Upper lobe of left lung (tissue), 6 donors: ENCODE measurements around the gene UCP3. TPM values are rescaled to one million over a fixed set of nuclear protein-coding genes. Genes with fewer than 3 reads are reported as not detected.

Experiments used
- ATAC-seq, 2 donors: fragments of 200-7000 bp; cut with Tn5 transposase; one replicate each; pipeline ENCODE4 v1.9.1; 2022; ENCODE audit warnings: mild to moderate bottlenecking in 2 of 2, moderate library complexity in 2 of 2; ENCODE audit not compliant: low FRiP score in 2 of 2
- DNase-seq, 2 donors: peaks; one replicate each; pipeline ENCODE4 v3.0.0-alpha.2; 2019 to 2020
- H3K27ac ChIP-seq, 4 donors: fragments of 200-600 bp; sonication (generic); one replicate each; pipeline ENCODE4 v1.5.1; 2016 to 2019
- H3K27me3 ChIP-seq, 4 donors: fragments of 200-600 bp; sonication (generic); one replicate each; pipeline ENCODE4 v1.5.1; 2017 to 2019
- H3K36me3 ChIP-seq, 4 donors: fragments of 200-600 bp; sonication (generic); one replicate each; pipeline ENCODE4 v1.5.1; 2016 to 2019
- H3K4me1 ChIP-seq, 4 donors: fragments of 200-600 bp; sonication (generic); one replicate each; pipeline ENCODE4 v1.5.1; 2018 to 2019
- H3K4me3 ChIP-seq, 4 donors: fragments of 200-600 bp; sonication (generic); one replicate each; pipeline ENCODE4 v1.5.1; 2017 to 2019; ENCODE audit warnings: mild to moderate bottlenecking in 2 of 4, moderate library complexity in 1 of 4
- H3K9me3 ChIP-seq, 4 donors: fragments of 200-600 bp; sonication (generic); one replicate each; pipeline ENCODE4 v1.5.1; 2018 to 2019
- EP300 ChIP-seq, 4 donors: sonication (generic); formaldehyde crosslinking; IDR thresholded peaks; one replicate each; pipeline ENCODE4 v1.5.1; 2017; ENCODE audit warnings: antibody characterized with exemption in 4 of 4, control low read depth in 2 of 4
- POLR2A ChIP-seq, 4 donors: fragments of 450-650 bp; IDR thresholded peaks; one replicate each; pipeline ENCODE4 v1.5.1; 2016 to 2017; ENCODE audit warnings: antibody characterized with exemption in 4 of 4, mild to moderate bottlenecking in 2 of 4
- POLR2AphosphoS5 ChIP-seq, 2 donors: sonication (generic); formaldehyde crosslinking; IDR thresholded peaks; one replicate each; pipeline ENCODE4 v1.5.1; 2017; ENCODE audit warnings: antibody characterized with exemption in 2 of 2
- WGBS, 2 donors: methylation state at CpG; one replicate each; pipeline ENCODE4 v1.1.5; 2017 to 2018; 5-methylcytosine and 5-hydroxymethylcytosine counted together
- total RNA-seq, 6 donors: library from RNA; depleted of rRNA in 4 of 6; stranded (reverse); fragments of >200 nt in 4 of 6; gene quantifications; one replicate each; pipeline versions ENCODE4 v1.1.0 to v1.2.1, GENCODE V29; 2016 to 2021
- TF ChIP-seq, protein P1 (sequence below), 6 experiments: fragments of 450-650 bp in 4 of 6; fragments of 200-600 bp in 2 of 6; sonication (generic) in 2 of 6; IDR thresholded peaks; one replicate each; pipeline ENCODE4 v1.5.1; 2016 to 2019; ENCODE audit warnings: antibody characterized with exemption in 6 of 6
- donor health status: DM: no; HTN: no; CAD: no; lungs with moderate emphysema.
- donor health status: DM: no; HTN: yes; CAD: no; lungs with severe emphysema.

The UCP3 gene
- total RNA-seq, 6 donors from 2014 or later: 1.2 to 5.2 (median 2.4) TPM

DNA sequence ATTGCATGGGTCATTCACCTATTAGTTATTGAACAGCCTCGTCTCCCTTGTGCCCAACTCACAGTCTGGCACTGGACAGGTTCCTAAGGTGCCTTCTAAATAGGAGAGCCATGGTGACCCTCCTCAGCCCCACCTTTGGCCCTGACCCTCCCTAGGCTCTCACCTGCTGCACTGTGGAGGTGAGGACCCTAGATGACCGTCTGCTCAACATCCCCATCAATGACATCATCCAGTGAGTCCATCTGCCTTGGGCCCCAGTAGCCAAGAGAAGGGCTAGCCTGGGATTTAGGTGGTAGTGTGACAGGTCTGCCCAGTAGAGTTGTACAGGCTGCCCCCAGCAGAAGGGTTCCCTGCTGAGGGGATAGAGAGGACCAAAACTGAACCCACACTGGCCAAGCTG, 39.8 kb downstream of the UCP3 start:
- no peaks in the 10 kb centered on the region for H3K36me3 ChIP-seq
- no peak overlapping the region for H3K4me3 ChIP-seq
- H3K27ac ChIP-seq: no peak overlapping the region
- 83 to 100% methylated on average over 1 to 2 of the region's 2 CpGs for WGBS, 2 donors
- H3K27me3 ChIP-seq: no peaks in the 10 kb centered on the region
- TF ChIP-seq POLR2A (IDR thresholded peaks at IDR 0.05) (no peak), EP300 (IDR thresholded peaks at IDR 0.05) (no peak), POLR2AphosphoS5 (IDR thresholded peaks at IDR 0.05) (no peak)
- TF ChIP-seq, protein P1, sequence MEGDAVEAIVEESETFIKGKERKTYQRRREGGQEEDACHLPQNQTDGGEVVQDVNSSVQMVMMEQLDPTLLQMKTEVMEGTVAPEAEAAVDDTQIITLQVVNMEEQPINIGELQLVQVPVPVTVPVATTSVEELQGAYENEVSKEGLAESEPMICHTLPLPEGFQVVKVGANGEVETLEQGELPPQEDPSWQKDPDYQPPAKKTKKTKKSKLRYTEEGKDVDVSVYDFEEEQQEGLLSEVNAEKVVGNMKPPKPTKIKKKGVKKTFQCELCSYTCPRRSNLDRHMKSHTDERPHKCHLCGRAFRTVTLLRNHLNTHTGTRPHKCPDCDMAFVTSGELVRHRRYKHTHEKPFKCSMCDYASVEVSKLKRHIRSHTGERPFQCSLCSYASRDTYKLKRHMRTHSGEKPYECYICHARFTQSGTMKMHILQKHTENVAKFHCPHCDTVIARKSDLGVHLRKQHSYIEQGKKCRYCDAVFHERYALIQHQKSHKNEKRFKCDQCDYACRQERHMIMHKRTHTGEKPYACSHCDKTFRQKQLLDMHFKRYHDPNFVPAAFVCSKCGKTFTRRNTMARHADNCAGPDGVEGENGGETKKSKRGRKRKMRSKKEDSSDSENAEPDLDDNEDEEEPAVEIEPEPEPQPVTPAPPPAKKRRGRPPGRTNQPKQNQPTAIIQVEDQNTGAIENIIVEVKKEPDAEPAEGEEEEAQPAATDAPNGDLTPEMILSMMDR (IDR thresholded peaks at IDR 0.05): no peak
- no peak for DNase-seq
- H3K9me3 ChIP-seq: no peaks in the 10 kb centered on the region
- peaks cover 12 to 18% (median 15%) of the 10 kb centered on the region in 4 donors for H3K4me1 ChIP-seq
- ATAC-seq: no peak

GRCh38 chr11:73968356-73968966, 40.4 kb downstream of the UCP3 start:
- TF ChIP-seq EP300 (IDR thresholded peaks at IDR 0.05) (no peak), POLR2A (IDR thresholded peaks at IDR 0.05) (no peak), POLR2AphosphoS5 (IDR thresholded peaks at IDR 0.05) (no peak)
- TF ChIP-seq, protein P1 (IDR thresholded peaks at IDR 0.05): no peak
- Histone ChIP-seq H3K4me3 (no peak overlapping the region), H3K9me3 (no peaks in the 10 kb centered on the region), H3K27ac (no peak overlapping the region), H3K36me3 (no peaks in the 10 kb centered on the region), H3K4me1 (peaks cover 6 to 13% (median 9%) of the 10 kb centered on the region in 4 donors), H3K27me3 (no peaks in the 10 kb centered on the region)
- WGBS, 2 donors: 85 to 93% methylated on average over 12 to 15 of the region's 15 CpGs
- ATAC-seq (no peak), DNase-seq (no peak)

DNA sequence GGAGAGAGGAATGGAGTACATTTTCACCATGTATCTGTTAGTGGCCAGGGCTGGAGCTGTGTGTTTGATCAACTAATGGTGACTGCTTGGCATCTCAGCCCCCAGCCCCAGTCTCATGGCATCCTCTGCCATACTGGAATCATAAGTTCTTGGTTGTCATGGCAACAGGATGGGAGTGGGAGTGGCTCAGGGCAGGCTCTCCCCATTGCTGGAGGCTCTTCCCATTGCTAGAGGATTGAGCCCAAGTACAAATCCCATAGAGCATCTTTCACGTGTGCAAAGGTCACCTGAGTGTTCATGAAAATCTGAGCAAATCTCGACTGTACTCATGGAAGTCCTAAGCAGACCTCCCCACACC, 43.1 kb downstream of the UCP3 start:
- no peaks in the 10 kb centered on the region for H3K9me3 ChIP-seq
- H3K4me1 ChIP-seq: peaks cover 0 to 13% (median 6%) of the 10 kb centered on the region in 4 donors
- TF ChIP-seq POLR2AphosphoS5 (IDR thresholded peaks at IDR 0.05) (no peak), POLR2A (IDR thresholded peaks at IDR 0.05) (no peak), EP300 (IDR thresholded peaks at IDR 0.05) (no peak)
- TF ChIP-seq, protein P1 (IDR thresholded peaks at IDR 0.05): no peak
- no peaks in the 10 kb centered on the region for H3K27me3 ChIP-seq
- no peak for DNase-seq
- no peak overlapping the region for H3K4me3 ChIP-seq
- H3K36me3 ChIP-seq: no peaks in the 10 kb centered on the region
- WGBS, 2 donors: 58% methylated on average over 2 of the region's 2 CpGs; no CpG with 5 or more reads in 1 of the 2 donors
- no peak overlapping the region for H3K27ac ChIP-seq
- ATAC-seq: no peak

GRCh38 chr11:73965076-73965763, 43.7 kb downstream of the UCP3 start:
- no peak overlapping the region for H3K4me3 ChIP-seq
- no peaks in the 10 kb centered on the region for H3K36me3 ChIP-seq
- H3K27me3 ChIP-seq: no peaks in the 10 kb centered on the region
- peaks cover 0 to 13% (median 6%) of the 10 kb centered on the region in 4 donors for H3K4me1 ChIP-seq
- no peaks in the 10 kb centered on the region for H3K9me3 ChIP-seq
- no peak for ATAC-seq
- TF ChIP-seq, protein P1 (IDR thresholded peaks at IDR 0.05): no peak
- no peak for TF ChIP-seq POLR2A (IDR thresholded peaks at IDR 0.05)
- no peak for TF ChIP-seq EP300 (IDR thresholded peaks at IDR 0.05)
- no peak for TF ChIP-seq POLR2AphosphoS5 (IDR thresholded peaks at IDR 0.05)
- no peak overlapping the region for H3K27ac ChIP-seq
- DNase-seq: no peak
- WGBS, 2 donors: 65 to 68% methylated on average over 9 to 10 of the region's 10 CpGs
